Neural progenitor cell (in vitro differentiated cells): Measurements from ENCODE around the gene RASGRP3. TPM values are rescaled to one million over a fixed set of nuclear protein-coding genes. Genes with fewer than 3 reads are reported as not detected.

Experiments
- DNase-seq: peaks from one replicate; pipeline ENCODE4 v3.0.0-alpha.2; 2016; ENCODE audit warnings: low spot score
- H2AFZ ChIP-seq: fragments of 200-600 bp; sonication (generic); replicated peaks from 2 replicates; pipeline ENCODE4 v1.6.1; 2016; ENCODE audit warnings: antibody characterized with exemption
- H3F3A ChIP-seq: fragments of 200-600 bp; sonication (generic); 2 replicates; pipeline ENCODE4 v1.6.1; 2016; ENCODE audit warnings: antibody characterized with exemption, low read depth
- H3K27ac ChIP-seq: fragments of 200-600 bp; sonication (generic); 2 replicates; pipeline ENCODE4 v1.5.1; 2016; ENCODE audit warnings: mild to moderate bottlenecking
- H3K27me3 ChIP-seq: fragments of 200-600 bp; sonication (generic); 2 replicates; pipeline ENCODE4 v1.6.1; 2016; ENCODE audit warnings: mild to moderate bottlenecking, moderate library complexity
- H3K36me3 ChIP-seq: fragments of 200-600 bp; sonication (generic); 2 replicates; pipeline ENCODE4 v1.5.1; 2016
- H3K4me1 ChIP-seq: fragments of 200-600 bp; sonication (generic); 2 replicates; pipeline ENCODE4 v1.6.1; 2016; ENCODE audit warnings: mixed run types
- H3K4me2 ChIP-seq: fragments of 200-600 bp; sonication (generic); 2 replicates; pipeline ENCODE4 v1.6.1; 2016
- H3K4me3 ChIP-seq: fragments of 200-600 bp; sonication (generic); 2 replicates; pipeline ENCODE4 v1.5.1; 2016
- H3K79me2 ChIP-seq: fragments of 200-600 bp; sonication (generic); 2 replicates; pipeline ENCODE4 v1.6.1; 2016; ENCODE audit warnings: low read depth
- H3K9ac ChIP-seq: fragments of 200-600 bp; sonication (generic); 2 replicates; pipeline ENCODE4 v1.6.1; 2016
- H3K9me3 ChIP-seq: fragments of 200-600 bp; sonication (generic); 2 replicates; pipeline ENCODE4 v1.5.1; 2016; ENCODE audit warnings: low read depth
- H4K20me1 ChIP-seq: fragments of 200-600 bp; sonication (generic); 2 replicates; pipeline ENCODE4 v1.6.1; 2016; ENCODE audit warnings: low read depth
- H3K27ac Mint-ChIP-seq: 3 replicates; pipeline ENCODE4 v1.8.0; 2021; ENCODE audit warnings: mixed read lengths
- H3K27me3 Mint-ChIP-seq: 2 replicates; pipeline ENCODE4 v1.8.0; 2022; ENCODE audit warnings: low read depth, mild to moderate bottlenecking, inconsistent platforms, moderate library complexity, mixed read lengths; ENCODE audit not compliant: insufficient read depth
- H3K36me3 Mint-ChIP-seq: 3 replicates; pipeline ENCODE4 v1.8.0; 2021; ENCODE audit warnings: mixed read lengths
- H3K4me1 Mint-ChIP-seq: 3 replicates; pipeline ENCODE4 v1.8.0; 2021; ENCODE audit warnings: mixed read lengths
- H3K4me3 Mint-ChIP-seq: 3 replicates; pipeline ENCODE4 v1.8.0; 2021; ENCODE audit warnings: mild to moderate bottlenecking, moderate library complexity, mixed read lengths
- H3K9me3 Mint-ChIP-seq: 3 replicates; pipeline ENCODE4 v1.8.0; 2020; ENCODE audit warnings: mixed read lengths
- EZH2 ChIP-seq: fragments of 200-600 bp; sonication (generic); IDR thresholded peaks from 2 replicates; pipeline ENCODE4 v1.6.1; 2017; ENCODE audit warnings: antibody characterized with exemption, mild to moderate bottlenecking, moderate library complexity
- EZH2phosphoT487 ChIP-seq: fragments of 200-600 bp; sonication (generic); IDR thresholded peaks from 2 replicates; pipeline ENCODE4 v1.6.1; 2017; ENCODE audit warnings: antibody characterized with exemption
- total RNA-seq: library from RNA; depleted of rRNA; stranded (reverse); fragments of >200 nt; gene quantifications from 2 replicates; pipeline ENCODE4 v1.2.3, GENCODE V29; 2015; ENCODE audit warnings: low replicate concordance
- TF ChIP-seq, protein P1 (sequence below): fragments of 200-600 bp; sonication (generic); IDR thresholded peaks from 2 replicates; pipeline ENCODE4 v1.5.1; 2017; ENCODE audit warnings: antibody characterized with exemption, mild to moderate bottlenecking

The RASGRP3 gene
- total RNA-seq, 1 donor from 2014 or later: not detected

DNA sequence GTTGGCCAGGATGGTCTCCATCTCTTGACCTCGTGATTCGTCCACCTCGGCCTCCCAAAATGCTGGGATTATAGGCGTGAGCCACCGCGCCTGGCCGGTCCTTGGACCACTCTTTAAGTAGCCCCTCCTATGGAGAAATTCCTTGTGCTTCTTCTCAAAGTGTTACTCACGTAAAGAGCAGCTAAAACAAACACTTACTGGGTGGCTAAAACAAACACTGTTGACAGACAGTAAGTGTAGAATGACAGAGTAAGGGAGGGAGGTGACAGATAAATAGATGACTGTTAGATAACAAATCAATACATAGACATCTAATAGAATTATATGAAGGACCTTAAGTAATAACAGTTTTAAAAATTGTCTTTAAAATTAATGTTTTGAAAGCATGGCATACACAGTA lies 40.9 kb upstream of the RASGRP3 start:
- Mint-ChIP-seq H3K36me3 (no peaks in the 10 kb centered on the region), H3K27me3 (no peaks in the 10 kb centered on the region), H3K4me3 (no peak overlapping the region), H3K9me3 (no peaks in the 10 kb centered on the region), H3K27ac (no peak overlapping the region), H3K4me1 (no peaks in the 10 kb centered on the region)
- H3K79me2 ChIP-seq: no peaks in the 10 kb centered on the region
- DNase-seq: no peak
- no peak overlapping the region for H3K9ac ChIP-seq
- no peak overlapping the region for H3K4me3 ChIP-seq
- no peak overlapping the region for H3K4me2 ChIP-seq
- no peaks in the 10 kb centered on the region for H3K36me3 ChIP-seq
- H3K27me3 ChIP-seq: no peaks in the 10 kb centered on the region
- no peaks in the 10 kb centered on the region for H3K4me1 ChIP-seq
- no peaks in the 10 kb centered on the region for H3K9me3 ChIP-seq
- TF ChIP-seq EZH2phosphoT487 (no peak), EZH2 (no peak)
- TF ChIP-seq, protein P1, sequence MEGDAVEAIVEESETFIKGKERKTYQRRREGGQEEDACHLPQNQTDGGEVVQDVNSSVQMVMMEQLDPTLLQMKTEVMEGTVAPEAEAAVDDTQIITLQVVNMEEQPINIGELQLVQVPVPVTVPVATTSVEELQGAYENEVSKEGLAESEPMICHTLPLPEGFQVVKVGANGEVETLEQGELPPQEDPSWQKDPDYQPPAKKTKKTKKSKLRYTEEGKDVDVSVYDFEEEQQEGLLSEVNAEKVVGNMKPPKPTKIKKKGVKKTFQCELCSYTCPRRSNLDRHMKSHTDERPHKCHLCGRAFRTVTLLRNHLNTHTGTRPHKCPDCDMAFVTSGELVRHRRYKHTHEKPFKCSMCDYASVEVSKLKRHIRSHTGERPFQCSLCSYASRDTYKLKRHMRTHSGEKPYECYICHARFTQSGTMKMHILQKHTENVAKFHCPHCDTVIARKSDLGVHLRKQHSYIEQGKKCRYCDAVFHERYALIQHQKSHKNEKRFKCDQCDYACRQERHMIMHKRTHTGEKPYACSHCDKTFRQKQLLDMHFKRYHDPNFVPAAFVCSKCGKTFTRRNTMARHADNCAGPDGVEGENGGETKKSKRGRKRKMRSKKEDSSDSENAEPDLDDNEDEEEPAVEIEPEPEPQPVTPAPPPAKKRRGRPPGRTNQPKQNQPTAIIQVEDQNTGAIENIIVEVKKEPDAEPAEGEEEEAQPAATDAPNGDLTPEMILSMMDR: no peak
- no peak overlapping the region for H3K27ac ChIP-seq
- H2AFZ ChIP-seq: no peak overlapping the region
- H4K20me1 ChIP-seq: no peaks in the 10 kb centered on the region
- H3F3A ChIP-seq: no peaks in the 10 kb centered on the region

DNA sequence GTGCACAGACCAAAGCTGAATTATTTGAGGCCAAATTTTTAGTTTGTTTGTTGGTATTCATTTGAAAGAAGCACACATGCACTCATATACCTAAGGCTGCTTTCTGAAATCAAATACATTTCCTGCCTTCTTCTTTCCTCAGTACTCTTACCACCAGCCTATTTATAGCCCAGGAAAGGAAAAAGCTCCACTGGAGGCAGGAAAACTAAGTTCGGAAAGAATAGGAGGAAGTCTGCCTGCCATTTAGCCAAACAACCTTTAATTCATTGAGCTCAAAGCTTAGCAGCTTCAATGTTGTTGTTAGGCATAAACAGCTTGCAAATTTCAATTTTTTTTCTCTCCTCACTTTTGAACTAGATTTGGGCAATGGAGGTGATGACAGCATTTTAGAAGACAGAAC lies 40.4 kb upstream of the RASGRP3 start:
- no peaks in the 10 kb centered on the region for H3K36me3 Mint-ChIP-seq
- no peak overlapping the region for H3K27ac Mint-ChIP-seq
- Histone ChIP-seq H3K4me1 (no peaks in the 10 kb centered on the region), H3K4me3 (no peak overlapping the region), H3K36me3 (no peaks in the 10 kb centered on the region), H4K20me1 (no peaks in the 10 kb centered on the region), H3F3A (no peaks in the 10 kb centered on the region), H3K27me3 (no peaks in the 10 kb centered on the region), H3K9ac (no peak overlapping the region), H3K27ac (no peak overlapping the region), H3K79me2 (no peaks in the 10 kb centered on the region), H3K9me3 (no peaks in the 10 kb centered on the region), H3K4me2 (no peak overlapping the region), H2AFZ (peak overlapping the region; percentile 13)
- no peaks in the 10 kb centered on the region for H3K9me3 Mint-ChIP-seq
- H3K27me3 Mint-ChIP-seq: no peaks in the 10 kb centered on the region
- no peak for DNase-seq
- no peaks in the 10 kb centered on the region for H3K4me1 Mint-ChIP-seq
- H3K4me3 Mint-ChIP-seq: no peak overlapping the region
- TF ChIP-seq, protein P1: no peak
- TF ChIP-seq EZH2: no peak
- no peak for TF ChIP-seq EZH2phosphoT487

DNA sequence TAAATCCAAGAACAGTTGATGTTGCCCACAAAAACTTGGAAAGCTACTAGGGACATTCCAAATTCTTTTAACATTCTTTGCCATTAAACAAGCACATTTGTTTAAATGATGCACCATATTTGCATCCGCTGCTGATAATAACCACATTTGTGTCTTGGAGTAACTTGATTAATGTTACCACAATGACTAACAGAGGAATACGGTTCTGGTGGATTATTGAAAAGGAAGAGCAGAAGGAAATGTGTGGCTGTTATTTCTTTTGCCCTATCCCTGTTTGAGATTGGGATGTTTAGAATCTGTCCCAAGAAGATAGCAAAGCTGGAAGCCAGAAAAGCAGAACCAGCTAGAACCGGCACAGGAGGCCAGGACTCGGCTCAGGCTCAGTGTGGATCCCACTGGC lies 39.2 kb upstream of the RASGRP3 start:
- peak overlapping the region; percentile 0 for H2AFZ ChIP-seq
- Mint-ChIP-seq H3K9me3 (no peaks in the 10 kb centered on the region), H3K4me1 (no peaks in the 10 kb centered on the region), H3K36me3 (no peaks in the 10 kb centered on the region), H3K27ac (no peak overlapping the region), H3K4me3 (no peak overlapping the region), H3K27me3 (no peaks in the 10 kb centered on the region)
- H3K9ac ChIP-seq: no peak overlapping the region
- no peaks in the 10 kb centered on the region for H4K20me1 ChIP-seq
- no peaks in the 10 kb centered on the region for H3K36me3 ChIP-seq
- H3K79me2 ChIP-seq: no peaks in the 10 kb centered on the region
- H3F3A ChIP-seq: no peaks in the 10 kb centered on the region
- TF ChIP-seq EZH2: no peak
- TF ChIP-seq EZH2phosphoT487: no peak
- TF ChIP-seq, protein P1: no peak
- no peaks in the 10 kb centered on the region for H3K27me3 ChIP-seq
- H3K27ac ChIP-seq: no peak overlapping the region
- H3K4me1 ChIP-seq: no peaks in the 10 kb centered on the region
- DNase-seq: no peak
- H3K4me3 ChIP-seq: no peak overlapping the region
- H3K9me3 ChIP-seq: no peaks in the 10 kb centered on the region
- no peak overlapping the region for H3K4me2 ChIP-seq
